Fibroblast of peridontal ligament (primary cell): ENCODE results near the gene STOX1.
"Not testable (repeated sequence)": the region's sequence is repeated elsewhere in the genome, so short reads cannot be mapped to it uniquely, and the experiment has no call there.

Experiments
- DNase-seq: peaks from one replicate; pipeline ENCODE4 v3.0.0-alpha.2; 2010; ENCODE audit errors: extremely low read depth

STOX1 gene

DNA sequence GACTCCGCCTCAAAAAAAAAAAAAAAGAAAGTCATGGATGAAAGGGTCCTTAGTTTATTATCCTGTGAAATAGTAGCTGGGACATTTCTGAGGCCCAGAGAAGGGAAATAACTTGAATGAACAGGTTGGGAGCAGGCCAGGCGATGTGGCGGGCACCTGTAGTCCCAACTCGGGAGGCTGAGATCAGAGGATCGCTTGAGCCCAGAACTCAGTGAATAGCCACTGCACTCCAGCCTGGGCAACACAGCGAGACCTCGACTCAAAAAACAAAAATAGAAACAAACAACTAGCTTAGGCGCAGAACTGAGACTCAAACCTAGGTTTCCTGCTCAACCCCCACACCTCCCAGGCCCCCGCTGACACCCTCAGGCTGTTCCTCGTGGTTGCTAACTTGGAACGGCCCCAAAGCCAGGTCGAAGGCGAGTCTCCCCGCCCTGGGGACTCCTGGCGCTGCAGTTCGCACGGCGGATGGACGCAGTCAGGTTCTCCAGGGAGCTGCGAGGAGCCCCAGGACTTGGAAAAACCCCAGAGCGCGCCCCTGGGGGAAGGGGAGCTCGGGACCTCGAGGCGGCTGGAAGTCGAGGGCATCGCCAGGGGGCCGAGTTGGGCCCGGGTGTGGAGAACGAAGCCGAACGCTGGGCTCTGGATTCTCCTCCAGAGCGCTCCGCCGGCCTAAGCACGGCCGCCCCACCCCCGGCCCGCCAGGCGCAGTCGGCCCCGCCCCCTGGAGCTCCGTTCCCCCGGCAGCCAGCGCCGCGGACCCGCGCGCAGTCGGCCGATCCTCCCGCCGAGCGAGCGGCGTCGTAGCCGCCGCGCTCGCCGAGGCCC, at the start of gene STOX1:
TSS of gene STOX1 (plus strand) at position 768 of the 828 bp plus-strand sequence. CDS start 93 bp downstream, outside the sequence.
- DNase-seq: peak; percentile 20

DNA sequence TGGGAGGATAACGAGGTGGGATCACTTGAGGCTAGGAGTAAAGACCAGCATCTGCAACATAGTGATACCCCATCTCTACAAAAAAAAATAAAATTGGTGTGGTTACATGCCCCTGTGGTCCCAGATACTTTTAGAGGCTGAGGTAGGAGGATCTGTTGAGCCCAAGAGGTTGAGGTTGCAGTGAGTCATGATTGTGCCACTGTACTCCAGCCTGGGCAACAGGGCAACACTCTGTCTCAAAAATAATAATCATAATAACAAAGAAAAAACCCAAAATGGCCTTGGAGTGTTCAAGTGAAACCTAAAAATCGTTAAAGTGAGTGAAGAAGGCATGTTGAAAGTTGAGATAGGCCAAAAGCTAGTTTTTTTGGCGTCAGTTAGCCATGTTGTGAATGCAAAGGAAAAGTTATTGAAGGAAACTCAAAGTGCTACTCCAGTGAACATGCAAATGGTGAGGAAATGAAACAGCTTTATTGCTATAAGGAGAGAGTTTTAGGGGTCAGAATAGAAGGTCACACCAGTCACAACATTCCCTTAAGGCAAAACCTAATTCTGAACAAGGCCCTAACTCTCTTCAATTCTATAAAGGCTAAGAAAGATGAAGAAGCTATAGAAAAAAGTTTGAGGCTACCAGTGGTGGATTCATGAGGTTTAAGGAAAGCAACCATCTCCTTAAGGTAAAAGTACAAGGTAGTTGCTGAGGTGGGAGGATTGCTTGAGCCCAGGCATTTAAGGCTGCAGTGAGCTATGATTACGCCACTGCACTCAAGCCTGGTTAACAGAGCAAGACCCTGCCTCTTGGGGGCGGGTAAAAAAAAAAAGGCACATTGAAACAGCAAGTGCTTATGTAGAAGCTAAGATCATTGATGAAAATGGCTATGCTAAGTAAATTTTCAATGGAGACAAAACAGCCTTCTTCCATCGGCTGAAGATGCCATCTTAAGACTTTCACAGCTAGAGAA, 45.4 kb upstream of the STOX1 start:
- DNase-seq: no peak

DNA sequence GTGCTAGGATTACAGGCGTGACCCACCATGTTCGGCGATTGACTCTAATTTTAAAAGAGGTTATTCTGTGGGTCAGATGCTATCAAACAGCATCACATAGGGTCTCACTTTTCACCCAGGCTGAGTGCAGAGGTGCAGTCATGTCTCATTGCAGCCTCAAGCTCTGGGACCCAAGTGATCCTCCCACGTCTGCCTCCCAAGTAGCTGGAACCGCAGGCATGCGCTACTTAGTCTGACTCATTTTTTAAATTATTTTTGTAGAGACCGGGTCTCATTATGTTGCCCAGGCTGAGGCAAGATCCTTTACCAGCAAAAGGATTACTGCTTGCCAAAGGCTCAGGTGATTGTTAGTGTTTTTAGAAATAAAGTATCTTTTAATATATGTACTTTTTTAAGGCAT, 42.9 kb upstream of the STOX1 start:
- no peak for DNase-seq

DNA sequence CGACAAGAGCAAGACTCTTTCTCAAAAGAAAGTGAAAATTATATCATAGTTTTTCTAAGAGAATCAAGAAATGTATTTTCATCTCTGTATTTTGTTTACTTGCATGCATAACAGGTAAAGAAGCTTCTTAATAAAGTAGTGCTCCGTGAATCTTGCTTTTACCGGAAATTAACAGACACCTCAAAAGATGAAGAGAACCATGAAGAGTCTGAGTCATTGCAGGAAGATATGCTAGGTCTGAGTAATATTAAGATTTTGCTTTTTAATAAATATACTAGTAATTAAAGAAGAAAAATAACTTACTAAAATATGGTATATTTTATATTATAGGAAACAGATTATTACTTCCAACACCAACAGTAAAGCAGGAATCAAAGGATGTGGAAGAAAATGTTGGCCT, 39.5 kb upstream of the STOX1 start:
- no peak for DNase-seq

DNA sequence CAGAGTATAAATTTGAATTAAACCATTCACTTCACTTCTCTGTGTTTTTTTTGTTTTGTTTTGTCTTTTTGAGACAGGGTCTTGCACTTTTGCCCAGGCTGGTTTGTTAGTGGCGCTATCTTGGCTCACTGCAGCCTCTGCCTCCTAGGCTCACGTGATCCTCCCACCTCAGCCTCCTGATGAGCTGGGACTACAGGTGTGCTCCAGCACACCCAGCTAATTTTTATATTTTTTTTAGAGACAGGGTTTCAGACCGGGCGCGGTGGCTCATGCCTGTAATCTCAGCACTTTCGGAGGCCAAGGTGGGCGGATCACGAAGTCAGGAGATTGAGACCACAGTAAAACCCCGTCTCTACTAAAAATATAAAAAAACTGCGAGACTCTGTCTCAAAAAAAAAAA, 36.9 kb upstream of the STOX1 start:
- no peak for DNase-seq

DNA sequence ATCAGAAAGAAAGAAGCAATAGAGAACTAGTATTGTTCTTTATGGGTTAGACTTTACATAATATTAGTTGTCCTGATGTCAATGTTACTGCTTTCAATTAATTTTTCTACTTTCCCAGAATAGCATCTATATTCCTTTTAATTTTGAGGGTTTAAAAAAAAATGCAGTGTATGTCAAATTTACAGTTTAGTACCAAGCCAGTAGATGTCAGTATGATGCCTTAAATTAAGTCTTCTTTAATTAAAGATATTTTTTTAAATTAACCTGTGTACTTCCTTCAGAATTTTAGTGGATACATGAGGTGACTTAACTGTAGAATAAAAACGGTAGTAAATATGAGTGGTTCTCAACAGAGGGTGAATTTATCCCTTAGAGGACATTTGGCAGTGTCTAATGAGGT, 35.2 kb upstream of the STOX1 start:
- peak; percentile 54 for DNase-seq

DNA sequence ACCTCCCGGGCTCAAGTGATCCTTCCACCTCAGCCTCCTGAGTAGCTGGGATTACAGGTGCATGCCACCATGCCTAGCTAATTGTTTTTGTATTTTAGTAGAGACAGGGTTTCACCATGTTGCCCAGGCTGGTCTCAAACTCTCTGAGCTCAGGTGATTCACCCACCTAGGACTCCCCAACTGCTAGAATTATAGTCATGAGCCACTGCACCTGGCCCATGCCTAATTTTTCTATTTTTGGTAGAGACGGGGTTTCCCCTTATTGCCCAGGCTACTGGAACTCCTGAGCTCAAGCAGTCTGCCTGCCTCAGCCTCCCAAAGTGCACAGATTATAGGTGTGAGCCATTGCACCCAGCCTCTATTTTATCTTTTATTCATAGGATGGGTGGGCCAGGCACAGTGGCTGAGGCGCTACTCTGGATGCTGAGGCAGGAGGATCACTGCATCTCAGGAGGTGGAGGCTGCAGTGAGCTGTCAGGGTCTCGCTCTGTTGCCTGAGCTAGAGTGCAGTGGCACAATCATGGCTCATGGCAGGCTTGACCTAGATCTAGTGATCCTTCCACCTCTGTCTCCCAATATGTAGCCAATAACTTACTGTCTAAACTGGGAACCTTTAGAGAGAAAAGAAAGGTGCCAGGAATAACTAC, 31.3 kb upstream of the STOX1 start:
- DNase-seq: no peak

DNA sequence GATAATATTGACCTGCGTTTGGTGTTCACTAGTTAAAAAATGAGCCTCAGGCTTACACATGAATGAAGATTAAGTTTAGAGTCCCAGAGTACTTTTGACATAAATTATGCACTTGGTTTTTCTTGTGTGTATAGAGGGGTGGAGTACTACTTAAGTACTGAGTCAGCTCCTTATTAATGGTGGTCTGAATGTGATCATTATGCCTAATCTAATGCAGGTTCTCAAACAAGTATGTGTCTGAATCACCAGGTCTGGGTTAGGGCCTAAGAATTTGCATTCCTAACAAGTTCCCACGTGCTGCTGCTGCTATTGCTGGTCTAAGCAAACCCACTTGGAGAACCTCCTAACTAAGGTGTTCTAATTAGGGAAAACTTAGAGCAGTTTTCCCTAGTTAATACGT, 30.7 kb upstream of the STOX1 start:
- DNase-seq: no peak

GRCh38 chr10:68800211-68800610, 27.1 kb upstream of the STOX1 start:
- DNase-seq: peak; percentile 25

DNA sequence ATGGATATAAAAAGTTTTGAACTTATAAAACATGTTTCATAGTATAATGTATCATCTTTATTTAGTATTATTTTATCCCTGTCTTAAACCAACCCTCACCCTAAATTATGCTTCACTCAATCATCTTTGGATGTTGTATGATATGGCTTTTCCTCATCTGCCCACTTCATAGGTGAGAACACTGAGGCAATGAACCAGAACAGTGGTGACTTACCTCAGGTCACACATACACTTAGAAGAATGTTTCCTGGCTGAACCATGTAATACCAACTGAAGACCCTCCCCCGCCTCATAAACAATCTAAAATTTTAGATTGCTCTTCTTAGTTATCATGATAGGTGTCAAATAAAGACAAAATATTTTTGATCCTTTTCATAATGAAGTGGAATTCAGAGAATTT, 22.6 kb upstream of the STOX1 start:
- DNase-seq: no peak

DNA sequence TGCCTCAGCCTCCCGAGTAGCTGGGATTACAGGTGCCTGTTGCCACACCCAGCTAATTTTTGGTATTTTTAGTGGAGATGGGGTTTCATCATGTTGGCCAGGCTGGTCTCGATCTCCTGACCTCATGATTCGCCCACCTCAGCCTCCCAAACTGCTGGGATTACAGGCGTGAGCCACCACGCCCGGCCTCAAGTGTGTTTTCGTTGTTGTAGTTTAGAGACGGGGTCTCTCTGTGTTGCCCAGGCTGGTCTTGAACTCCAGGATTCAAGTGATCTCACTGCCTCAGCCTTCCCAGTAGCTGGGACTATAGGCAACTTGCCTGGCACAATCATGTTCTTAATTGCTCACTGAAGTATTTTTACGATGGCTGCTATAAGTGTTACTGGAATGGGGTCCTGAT, 16.5 kb upstream of the STOX1 start:
- DNase-seq: not testable (repeated sequence)

DNA sequence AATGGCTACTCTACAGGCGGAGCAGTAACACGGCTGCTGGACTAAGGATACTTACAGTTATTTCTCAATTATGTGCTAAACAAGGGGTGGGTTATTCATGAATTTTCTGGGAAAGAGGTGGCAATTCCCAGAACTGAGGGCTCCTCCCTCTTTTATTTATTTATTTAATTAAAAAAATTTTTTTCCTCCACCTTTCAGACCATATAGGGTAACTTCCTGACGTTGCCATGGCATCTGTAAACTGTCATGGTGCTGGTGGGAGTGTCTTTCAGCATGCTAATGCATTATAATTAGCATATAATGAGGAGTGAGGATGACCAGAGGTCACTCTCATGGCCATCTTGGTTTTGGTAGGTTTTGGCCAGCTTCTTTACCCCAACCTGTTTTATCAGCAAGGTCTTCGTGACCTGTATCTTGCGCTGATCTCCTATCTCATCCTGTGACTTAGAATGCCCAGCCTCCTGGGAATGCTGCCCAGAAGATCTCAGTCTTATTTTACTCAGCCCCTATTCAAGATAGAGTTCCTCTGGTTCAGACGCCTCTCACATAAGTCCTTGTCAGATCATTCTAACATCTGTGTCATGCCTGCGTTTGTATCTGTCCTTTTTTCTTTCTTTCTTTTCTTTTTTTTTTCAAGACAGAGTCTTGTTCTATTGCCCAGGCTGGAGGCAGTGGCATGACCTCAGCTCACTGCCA, 15.9 kb upstream of the STOX1 start:
- no peak for DNase-seq

DNA sequence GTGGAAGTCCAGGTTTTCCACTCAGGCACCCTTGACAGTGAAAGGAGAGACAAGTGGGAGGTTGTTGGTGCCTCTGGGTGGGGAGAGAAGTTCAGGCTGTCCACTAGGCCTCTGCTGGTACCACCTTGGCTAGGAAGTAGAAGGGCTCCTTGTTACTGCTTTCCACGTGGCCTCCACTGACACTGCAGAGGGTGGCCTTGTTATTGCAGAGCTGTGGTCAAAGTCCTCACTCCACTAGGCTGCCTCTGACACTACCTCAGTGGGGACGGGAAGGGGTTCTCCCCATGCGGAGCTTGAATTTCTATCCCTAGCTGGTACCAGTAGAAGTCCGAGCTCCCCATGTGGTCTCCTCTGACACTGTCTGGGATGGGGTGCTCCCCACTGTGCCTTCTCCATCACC, 14.9 kb upstream of the STOX1 start:
- no peak for DNase-seq

- DNase-seq: no peak
These were observed 13.8 kb upstream of the STOX1 start for GRCh38 chr10:68813559-68813958.

GRCh38 chr10:68816796-68817412, 10.4 kb upstream of the STOX1 start:
- no peak for DNase-seq

DNA sequence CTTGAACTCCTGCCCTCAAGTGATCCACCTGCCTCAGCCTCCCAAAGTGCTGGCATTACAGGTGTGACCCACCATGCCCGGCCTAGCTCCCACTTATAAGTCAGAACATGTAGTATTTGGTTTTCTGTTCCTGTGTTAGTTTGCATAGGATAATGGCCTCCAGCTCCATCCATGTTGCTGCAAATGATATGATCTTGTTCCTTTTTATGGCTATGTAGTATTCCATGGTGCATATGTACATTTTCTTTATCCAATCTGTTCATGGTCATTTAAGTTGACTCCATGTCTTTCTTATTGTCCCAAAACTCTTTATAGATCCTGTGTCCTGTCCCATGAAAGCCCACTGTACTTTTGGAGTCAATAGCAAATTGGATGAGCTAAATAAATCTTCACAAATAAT, 7.0 kb upstream of the STOX1 start:
- not testable (repeated sequence) for DNase-seq

DNA sequence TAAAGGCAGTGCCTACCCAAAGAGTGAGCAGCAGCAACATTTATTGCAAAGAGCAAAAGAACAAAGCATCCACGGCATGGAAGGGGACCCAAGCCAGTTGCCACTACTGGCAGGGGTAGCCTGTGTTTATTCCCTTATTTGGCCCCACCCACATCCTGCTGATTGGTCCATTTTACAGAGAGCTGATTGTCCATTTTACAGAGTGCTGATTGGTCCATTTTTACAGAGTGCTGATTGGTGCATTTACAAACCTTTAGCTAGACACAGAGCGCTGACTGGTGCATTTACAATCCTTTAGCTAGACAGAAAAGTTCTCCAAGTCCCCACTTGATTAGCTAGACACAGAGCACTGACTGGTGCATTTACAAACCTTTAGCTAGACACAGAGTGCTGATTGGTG, 4.7 kb upstream of the STOX1 start:
- not testable (repeated sequence) for DNase-seq

- DNase-seq: not testable (repeated sequence)
These were observed 245 bp downstream of the STOX1 start for GRCh38 chr10:68827592-68827959.

DNA sequence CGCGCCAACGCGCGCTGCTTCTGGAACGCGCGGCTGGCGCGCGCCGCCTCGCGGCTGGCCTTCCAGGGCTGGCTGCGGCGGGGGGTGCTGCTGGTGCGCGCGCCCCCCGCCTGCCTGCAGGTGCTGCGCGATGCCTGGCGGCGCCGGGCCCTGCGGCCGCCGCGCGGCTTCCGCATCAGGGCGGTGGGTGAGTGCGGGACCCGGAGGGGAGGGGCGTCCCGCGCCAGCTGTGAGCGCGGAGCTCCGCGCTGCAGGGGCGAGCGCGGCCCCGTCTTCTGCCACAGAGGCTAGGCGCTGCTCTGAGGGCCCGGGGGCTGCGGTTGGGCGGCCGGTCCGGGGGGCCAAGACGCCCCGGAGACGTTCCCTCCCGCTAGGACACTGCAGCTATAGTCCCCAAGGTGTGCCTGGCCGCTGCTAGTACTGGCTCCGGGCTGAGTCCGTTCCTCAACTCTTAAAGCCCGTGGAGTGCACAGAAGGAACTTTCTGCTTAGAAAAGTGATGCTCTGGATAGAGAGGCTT, 811 bp downstream of the STOX1 start:
- DNase-seq: not testable (repeated sequence)

DNA sequence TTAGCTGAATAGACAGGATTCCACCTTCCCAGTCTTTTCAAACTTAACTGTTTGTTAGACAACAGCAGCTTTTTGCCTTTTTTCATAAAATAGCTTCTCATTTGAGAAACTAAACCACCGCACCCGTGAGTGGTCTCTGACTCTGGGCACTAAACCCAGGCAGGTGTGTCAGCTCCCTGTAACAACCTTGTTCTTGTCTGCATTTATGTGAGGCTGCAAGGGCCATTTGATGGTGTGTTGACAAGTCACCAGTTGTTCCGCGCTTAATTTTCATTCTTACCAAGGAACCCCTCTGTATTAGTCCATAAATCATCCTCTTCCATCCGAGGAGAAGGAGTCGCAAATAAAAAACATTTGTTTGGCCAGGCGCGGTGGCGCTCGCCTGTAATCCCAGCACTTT, 1.5 kb downstream of the STOX1 start:
- no peak for DNase-seq

DNA sequence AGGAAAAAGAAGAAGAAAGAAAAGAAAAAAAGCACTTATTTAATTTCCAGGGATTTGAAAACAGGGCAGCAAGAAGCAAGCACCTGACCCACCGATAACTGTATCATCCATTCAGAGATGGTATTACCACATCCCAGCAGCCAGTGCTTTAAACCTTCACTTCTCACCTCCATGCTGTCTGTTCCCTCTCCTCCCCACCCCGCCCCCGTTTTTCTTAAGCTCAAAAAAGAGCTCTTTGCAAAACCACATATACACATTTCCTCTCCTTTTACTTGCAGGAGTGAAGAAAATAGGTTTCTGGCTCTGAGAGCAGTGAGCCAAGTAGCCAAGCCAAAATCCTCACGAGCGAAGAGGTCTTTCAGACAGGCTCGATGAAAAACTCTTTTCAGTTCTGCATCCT, 2.2 kb downstream of the STOX1 start:
- DNase-seq: no peak
